ENCODE results near the gene CD37. TPM values are rescaled to one million over a fixed set of nuclear protein-coding genes. Genes with fewer than 3 reads are reported as not detected.
"Not testable (repeated sequence)": the region's sequence is repeated elsewhere in the genome, so short reads cannot be mapped to it uniquely, and the experiment has no call there.

Gene CD37
- total RNA-seq (2014; rRNA removed) (not detected in 2 replicates), Bru-seq, nascent RNA (percentile 11 among the genes with signal in this experiment), BruChase-seq, experiment 1, labeled RNA remaining after a 6-hour chase (not detected), BruChase-seq, experiment 2, labeled RNA remaining after a 2-hour chase (not detected)
- long read RNA-seq, partial matches to known transcripts, result 0 of 1 reads
- long read RNA-seq, other reads (novel, unspliced or antisense), result 1 of 1 reads

DNA sequence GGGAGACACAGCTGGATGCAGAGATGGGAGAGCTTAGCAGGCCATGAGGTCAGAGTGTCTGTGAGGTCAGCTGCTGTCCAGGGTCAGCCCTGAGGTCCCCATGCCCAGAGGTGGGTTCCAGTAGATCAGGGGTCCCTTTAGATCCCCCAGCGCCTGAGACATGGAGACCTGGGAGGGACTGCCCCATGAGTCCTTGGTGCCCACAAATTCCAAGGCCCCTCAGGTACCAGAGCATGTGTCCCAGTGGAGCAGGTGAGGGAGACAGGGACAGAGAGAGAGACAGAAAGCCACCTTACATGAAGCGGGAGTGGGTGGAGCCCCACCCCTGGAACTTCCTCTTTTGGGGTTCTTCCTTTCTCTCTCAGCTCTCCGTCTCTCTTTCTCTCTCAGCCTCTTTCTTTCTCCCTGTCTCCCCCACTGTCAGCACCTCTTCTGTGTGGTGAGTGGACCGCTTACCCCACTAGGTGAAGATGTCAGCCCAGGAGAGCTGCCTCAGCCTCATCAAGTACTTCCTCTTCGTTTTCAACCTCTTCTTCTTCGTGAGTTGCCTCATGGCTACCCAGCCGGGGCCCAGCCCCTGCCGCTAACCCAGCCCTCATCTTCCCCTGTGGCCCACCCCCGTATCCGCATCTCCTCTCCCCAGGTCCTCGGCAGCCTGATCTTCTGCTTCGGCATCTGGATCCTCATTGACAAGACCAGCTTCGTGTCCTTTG is at the start of gene CD37:
Gene CD37, plus strand, starts transcription at position 336 of the 713 bp plus-strand sequence. Its CDS starts 135 bp downstream, at position 471.
- no peak within 1 kb of the TSS for H3K4me3 ChIP-seq (ENCODE audit: low read length)
- no peaks in the 10 kb centered on the region for H3K36me3 ChIP-seq (ENCODE audit: low read depth, low read length)
- DNase-seq, result no peak
- H3K4me1 ChIP-seq (ENCODE audit: insufficient read depth, low read length), result peaks cover 14% of the 10 kb centered on the region
- no peak within 1 kb of the TSS for H3K9ac ChIP-seq (ENCODE audit: low read length)
- no peak within 1 kb of the TSS for H3K4me2 ChIP-seq (ENCODE audit: low read length)
- H3K79me2 ChIP-seq (ENCODE audit: low read length), result no peaks in the 10 kb centered on the region
- ChIA-PET POLR2A (ENCODE audit: unreplicated experiment) (no interaction called here), CTCF (no interaction called here)
- no peak for ATAC-seq
- H3F3A ChIP-seq (ENCODE audit: low read length, unreplicated experiment), result no peaks in the 10 kb centered on the region
- intact Hi-C loops (cut with micrococcal nuclease), result no loop called here
- TF ChIP-seq, protein P1, sequence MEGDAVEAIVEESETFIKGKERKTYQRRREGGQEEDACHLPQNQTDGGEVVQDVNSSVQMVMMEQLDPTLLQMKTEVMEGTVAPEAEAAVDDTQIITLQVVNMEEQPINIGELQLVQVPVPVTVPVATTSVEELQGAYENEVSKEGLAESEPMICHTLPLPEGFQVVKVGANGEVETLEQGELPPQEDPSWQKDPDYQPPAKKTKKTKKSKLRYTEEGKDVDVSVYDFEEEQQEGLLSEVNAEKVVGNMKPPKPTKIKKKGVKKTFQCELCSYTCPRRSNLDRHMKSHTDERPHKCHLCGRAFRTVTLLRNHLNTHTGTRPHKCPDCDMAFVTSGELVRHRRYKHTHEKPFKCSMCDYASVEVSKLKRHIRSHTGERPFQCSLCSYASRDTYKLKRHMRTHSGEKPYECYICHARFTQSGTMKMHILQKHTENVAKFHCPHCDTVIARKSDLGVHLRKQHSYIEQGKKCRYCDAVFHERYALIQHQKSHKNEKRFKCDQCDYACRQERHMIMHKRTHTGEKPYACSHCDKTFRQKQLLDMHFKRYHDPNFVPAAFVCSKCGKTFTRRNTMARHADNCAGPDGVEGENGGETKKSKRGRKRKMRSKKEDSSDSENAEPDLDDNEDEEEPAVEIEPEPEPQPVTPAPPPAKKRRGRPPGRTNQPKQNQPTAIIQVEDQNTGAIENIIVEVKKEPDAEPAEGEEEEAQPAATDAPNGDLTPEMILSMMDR (conservative IDR thresholded peaks at IDR 0.05; ENCODE audit: low read depth, low read length), result no peak
- TF ChIP-seq EZH2 (IDR thresholded peaks at IDR 0.05; ENCODE audit: low read length, unreplicated experiment), result no peak
- no peak for TF ChIP-seq EZH2phosphoT487 (IDR thresholded peaks at IDR 0.05; ENCODE audit: borderline replicate concordance, low read length)
- H3K27ac ChIP-seq (ENCODE audit: low read length), result no peak within 1 kb of the TSS
- H3K9me3 ChIP-seq (ENCODE audit: low read length), result no peaks in the 10 kb centered on the region
- no peak within 1 kb of the TSS for H2AFZ ChIP-seq (ENCODE audit: low read length)
- no peaks in the 10 kb centered on the region for H4K20me1 ChIP-seq (ENCODE audit: low read length)
- BruUV-seq (replicated peaks), result no TSS peak
- H3K27me3 ChIP-seq (ENCODE audit: low read length), result no peaks in the 10 kb centered on the region
- H3K9me2 ChIP-seq (replicated peaks; ENCODE audit: low read length), result no peaks in the 10 kb centered on the region

- H3K79me2 ChIP-seq (ENCODE audit: low read length), result no peaks in the 10 kb centered on the region
- no peak overlapping the region for H3K4me2 ChIP-seq (ENCODE audit: low read length)
- no peak overlapping the region for H2AFZ ChIP-seq (ENCODE audit: low read length)
- POLR2A ChIA-PET (ENCODE audit: unreplicated experiment), result no interaction called here
- no peaks in the 10 kb centered on the region for H3K36me3 ChIP-seq (ENCODE audit: low read depth, low read length)
- no peaks in the 10 kb centered on the region for H3K9me3 ChIP-seq (ENCODE audit: low read length)
- BruUV-seq (replicated peaks), result no TSS peak
- H3K4me3 ChIP-seq (ENCODE audit: low read length), result no peak overlapping the region
- H4K20me1 ChIP-seq (ENCODE audit: low read length), result no peaks in the 10 kb centered on the region
- no peak for ATAC-seq
- DNase-seq, result no peak
- H3K27ac ChIP-seq (ENCODE audit: low read length), result no peak overlapping the region
- H3K9ac ChIP-seq (ENCODE audit: low read length), result no peak overlapping the region
- CTCF ChIA-PET, result no interaction called here
- H3K4me1 ChIP-seq (ENCODE audit: insufficient read depth, low read length), result no peaks in the 10 kb centered on the region
- TF ChIP-seq, protein P1 (conservative IDR thresholded peaks at IDR 0.05; ENCODE audit: low read depth, low read length), result no peak
- no peak for TF ChIP-seq EZH2 (IDR thresholded peaks at IDR 0.05; ENCODE audit: low read length, unreplicated experiment)
- no peak for TF ChIP-seq EZH2phosphoT487 (IDR thresholded peaks at IDR 0.05; ENCODE audit: borderline replicate concordance, low read length)
- H3F3A ChIP-seq (ENCODE audit: low read length, unreplicated experiment), result no peaks in the 10 kb centered on the region
- intact Hi-C loops (cut with micrococcal nuclease), result no loop called here
- H3K27me3 ChIP-seq (ENCODE audit: low read length), result no peaks in the 10 kb centered on the region
- no peaks in the 10 kb centered on the region for H3K9me2 ChIP-seq (replicated peaks; ENCODE audit: low read length)
Measured at GRCh38 chr19:49287141-49287770, 48.0 kb upstream of the CD37 start.

DNA sequence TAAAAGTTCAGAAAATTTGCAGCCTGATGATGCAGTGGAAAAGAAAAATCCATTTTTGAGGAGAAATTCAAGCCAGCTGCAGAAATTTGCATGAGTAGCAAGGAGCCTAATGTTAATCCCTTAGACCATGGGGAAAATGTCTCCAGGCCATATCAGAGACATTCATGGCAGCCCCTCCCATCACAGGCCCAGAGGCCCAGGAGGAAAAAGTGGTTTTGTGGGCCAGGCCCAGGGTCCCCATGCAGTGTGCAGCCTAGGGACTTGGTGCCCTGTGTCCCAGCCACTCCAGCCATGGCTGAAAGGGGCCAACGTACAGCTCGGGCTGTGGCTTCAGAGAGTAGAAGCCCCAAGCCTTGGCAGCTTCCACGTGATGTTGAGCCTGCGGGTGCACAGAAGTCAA is 47.0 kb upstream of the CD37 start:
- H3K9ac ChIP-seq (ENCODE audit: low read length); H3K36me3 ChIP-seq (ENCODE audit: low read depth, low read length); intact Hi-C loops (cut with micrococcal nuclease); H3K27ac ChIP-seq (ENCODE audit: low read length); H3K9me2 ChIP-seq (replicated peaks; ENCODE audit: low read length); H3K79me2 ChIP-seq (ENCODE audit: low read length); BruUV-seq (replicated peaks); ATAC-seq; H3K4me2 ChIP-seq (ENCODE audit: low read length); H3K9me3 ChIP-seq (ENCODE audit: low read length); H3F3A ChIP-seq (ENCODE audit: low read length, unreplicated experiment); H3K4me1 ChIP-seq (ENCODE audit: insufficient read depth, low read length); POLR2A ChIA-PET (ENCODE audit: unreplicated experiment); H4K20me1 ChIP-seq (ENCODE audit: low read length); H3K4me3 ChIP-seq (ENCODE audit: low read length); H2AFZ ChIP-seq (ENCODE audit: low read length); H3K27me3 ChIP-seq (ENCODE audit: low read length); CTCF ChIA-PET; DNase-seq: not testable (repeated sequence)

DNA sequence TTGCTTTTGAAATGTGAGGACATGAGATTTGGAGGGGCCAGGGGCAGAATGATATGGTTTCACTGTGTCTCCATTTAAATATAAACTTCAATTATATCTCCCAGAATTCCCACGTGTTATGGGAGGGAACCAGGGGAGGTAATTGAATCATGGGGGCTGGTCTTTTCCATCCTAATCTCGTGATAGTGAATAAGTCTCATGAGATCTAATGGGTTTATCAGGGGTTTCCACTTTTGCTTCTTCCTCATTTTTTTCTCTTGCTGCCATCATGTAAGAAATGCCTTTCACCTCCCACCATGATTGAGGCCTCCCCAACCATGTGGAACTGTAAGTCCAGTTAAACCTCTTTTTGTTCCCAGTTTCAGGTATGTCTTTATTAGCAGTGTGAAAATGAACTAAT is 45.9 kb upstream of the CD37 start:
- H2AFZ ChIP-seq (ENCODE audit: low read length); H3K27ac ChIP-seq (ENCODE audit: low read length); ATAC-seq; DNase-seq; H3K4me3 ChIP-seq (ENCODE audit: low read length); BruUV-seq (replicated peaks); H3K9me3 ChIP-seq (ENCODE audit: low read length); H3K4me1 ChIP-seq (ENCODE audit: insufficient read depth, low read length); H4K20me1 ChIP-seq (ENCODE audit: low read length); CTCF ChIA-PET; H3K27me3 ChIP-seq (ENCODE audit: low read length); H3K79me2 ChIP-seq (ENCODE audit: low read length); H3K4me2 ChIP-seq (ENCODE audit: low read length); H3K36me3 ChIP-seq (ENCODE audit: low read depth, low read length); intact Hi-C loops (cut with micrococcal nuclease); POLR2A ChIA-PET (ENCODE audit: unreplicated experiment); H3K9ac ChIP-seq (ENCODE audit: low read length); H3F3A ChIP-seq (ENCODE audit: low read length, unreplicated experiment); H3K9me2 ChIP-seq (replicated peaks; ENCODE audit: low read length): not testable (repeated sequence)

All from PC-3 (cell line).